HepG2 (cell line): Measurements from ENCODE around the gene TPX2. TPM values are rescaled to one million over a fixed set of nuclear protein-coding genes. Genes with fewer than 3 reads are reported as not detected.

Experiments
- DDIT3 ChIP-seq: sonication (generic); formaldehyde crosslinking; IDR thresholded peaks from 2 replicates; pipeline ENCODE4 v1.4.0; 2020; ENCODE audit warnings: mild to moderate bottlenecking, missing genetic modification reagents
- FOXK1 ChIP-seq: sonication (generic); formaldehyde crosslinking; IDR thresholded peaks from 2 replicates; pipeline ENCODE4 v1.4.0; 2020; ENCODE audit warnings: low read depth, missing genetic modification reagents, borderline replicate concordance
- FOXO4 ChIP-seq: sonication (generic); formaldehyde crosslinking; conservative IDR thresholded peaks from 2 replicates; pipeline ENCODE4 v1.8.1; 2023; ENCODE audit warnings: missing genetic modification reagents
- GATA4 ChIP-seq: sonication (generic); IDR thresholded peaks from 2 replicates; pipeline ENCODE4 v1.6.1; 2016; ENCODE audit warnings: antibody characterized with exemption, low read depth, borderline replicate concordance
- NFAT5 ChIP-seq: sonication (generic); formaldehyde crosslinking; IDR thresholded peaks from 2 replicates; pipeline ENCODE4 v1.4.0; 2020; ENCODE audit warnings: missing genetic modification reagents
- NFE2 ChIP-seq: sonication (generic); formaldehyde crosslinking; IDR thresholded peaks from 2 replicates; pipeline ENCODE4 v1.4.0; 2020; ENCODE audit warnings: missing genetic modification reagents
- NR2F1 ChIP-seq, 2 experiments: fragments of 450-650 bp in 1 of 2; formaldehyde crosslinking in 1 of 2; IDR thresholded peaks; 2 replicates each; pipeline versions ENCODE4 v1.5.0 to v1.6.1; 2016 to 2020; ENCODE audit warnings: mild to moderate bottlenecking in 1 of 2, missing compliant biosample characterization in 1 of 2, missing genetic modification reagents in 1 of 2, moderate library complexity in 1 of 2
- SP5 ChIP-seq: IDR thresholded peaks from 2 replicates; pipeline ENCODE4 v1.6.1; 2016; ENCODE audit warnings: low read depth, borderline replicate concordance
- ZBED4 ChIP-seq: sonication (generic); formaldehyde crosslinking; IDR thresholded peaks from 2 replicates; pipeline ENCODE4 v1.4.0; 2020; ENCODE audit warnings: missing genetic modification reagents, borderline replicate concordance
- ZNF24 ChIP-seq: fragments of 450-650 bp; IDR thresholded peaks from 2 replicates; pipeline ENCODE4 v1.6.1; 2017; ENCODE audit warnings: antibody characterized with exemption, mild to moderate bottlenecking
- ZNF281 ChIP-seq: sonication (generic); formaldehyde crosslinking; IDR thresholded peaks from 2 replicates; pipeline ENCODE4 v1.4.0; 2020; ENCODE audit warnings: missing genetic modification reagents, borderline replicate concordance
- ZNF383 ChIP-seq: sonication (generic); formaldehyde crosslinking; IDR thresholded peaks from 2 replicates; pipeline ENCODE4 v1.4.0; 2020; ENCODE audit warnings: missing genetic modification reagents, mild to moderate bottlenecking, borderline replicate concordance
- ZNF891 ChIP-seq: sonication (generic); formaldehyde crosslinking; IDR thresholded peaks from 2 replicates; pipeline ENCODE4 v1.5.0; 2020; ENCODE audit warnings: mild to moderate bottlenecking, missing genetic modification reagents
- polyA plus RNA-seq, 8 experiments: library from polyadenylated mRNA; depleted of rRNA in 3 of 8; stranded (reverse) in 7 of 8; unstranded in 1 of 8; fragments of >200 nt; fragmentation: Illumina TruSeq in 4 of 8; extraction: Trizol in 4 of 8; gene quantifications; 2 replicates each; pipeline versions ENCODE4 v1.2.1 to v1.2.3, GENCODE V29; 2011 to 2016; ENCODE audit warnings: low read depth in 4 of 8, missing spikeins in 1 of 8, mixed read lengths in 1 of 8; ENCODE audit not compliant: insufficient read depth in 1 of 8
- total RNA-seq, 5 experiments: library from RNA; depleted of rRNA; stranded (reverse); fragments of >200 nt; fragmentation: Illumina TruSeq; extraction: Trizol; gene quantifications; 2 replicates each; pipeline ENCODE4 v1.2.3, GENCODE V29; 2016; ENCODE audit warnings: low read depth in 1 of 5

The TPX2 gene
- total and polyA plus RNA-seq, 2 of the 13 experiments (the other 11 are each of a cell fraction or from before 2014, with no cell fraction given): 34.3 to 124 TPM

GRCh38 chr20:31704225-31705119 lies 34.6 kb upstream of the TPX2 start (continued):
- TF ChIP-seq ZNF281: peak; percentile 96
- no peak for TF ChIP-seq NFE2 (CRISPR knock-in tag)
- peak; percentile 50; the same call in 1 of the 2 replicates for TF ChIP-seq ZBED4 (CRISPR knock-in tag)
- peak; percentile 99 for TF ChIP-seq FOXK1 (CRISPR knock-in tag)
- peak; percentile 99 for TF ChIP-seq SP5 (CRISPR knock-in tag)
- peak; percentile 89; the same call in 1 of the 2 replicates for TF ChIP-seq FOXO4 (CRISPR knock-in tag)
- TF ChIP-seq ZNF24: peak; percentile 91
- peak; percentile 99 for TF ChIP-seq GATA4
- peak; percentile 74 to 89 for TF ChIP-seq NR2F1 (CRISPR knock-in tag; IDR thresholded peaks at IDR 0.05)
- peak; percentile 81; the same call in 1 of the 2 replicates for TF ChIP-seq ZNF891
- peak; percentile 75; the same call in 1 of the 2 replicates for TF ChIP-seq ZNF383 (CRISPR knock-in tag)
- TF ChIP-seq NFAT5 (CRISPR knock-in tag): peak; percentile 97
- TF ChIP-seq DDIT3 (CRISPR knock-in tag): peak; percentile 86; the same call in 1 of the 2 replicates
